HG03060 (cell line): ENCODE measurements around the gene SLC17A6.

Experiments used
- ATAC-seq: cut with Tn5 transposase; IDR thresholded peaks from one replicate; pipeline ENCODE4 v1.9.1; 2021; ENCODE audit warnings: low read depth, moderate number of reproducible peaks; ENCODE audit not compliant: unreplicated experiment

Gene SLC17A6

DNA sequence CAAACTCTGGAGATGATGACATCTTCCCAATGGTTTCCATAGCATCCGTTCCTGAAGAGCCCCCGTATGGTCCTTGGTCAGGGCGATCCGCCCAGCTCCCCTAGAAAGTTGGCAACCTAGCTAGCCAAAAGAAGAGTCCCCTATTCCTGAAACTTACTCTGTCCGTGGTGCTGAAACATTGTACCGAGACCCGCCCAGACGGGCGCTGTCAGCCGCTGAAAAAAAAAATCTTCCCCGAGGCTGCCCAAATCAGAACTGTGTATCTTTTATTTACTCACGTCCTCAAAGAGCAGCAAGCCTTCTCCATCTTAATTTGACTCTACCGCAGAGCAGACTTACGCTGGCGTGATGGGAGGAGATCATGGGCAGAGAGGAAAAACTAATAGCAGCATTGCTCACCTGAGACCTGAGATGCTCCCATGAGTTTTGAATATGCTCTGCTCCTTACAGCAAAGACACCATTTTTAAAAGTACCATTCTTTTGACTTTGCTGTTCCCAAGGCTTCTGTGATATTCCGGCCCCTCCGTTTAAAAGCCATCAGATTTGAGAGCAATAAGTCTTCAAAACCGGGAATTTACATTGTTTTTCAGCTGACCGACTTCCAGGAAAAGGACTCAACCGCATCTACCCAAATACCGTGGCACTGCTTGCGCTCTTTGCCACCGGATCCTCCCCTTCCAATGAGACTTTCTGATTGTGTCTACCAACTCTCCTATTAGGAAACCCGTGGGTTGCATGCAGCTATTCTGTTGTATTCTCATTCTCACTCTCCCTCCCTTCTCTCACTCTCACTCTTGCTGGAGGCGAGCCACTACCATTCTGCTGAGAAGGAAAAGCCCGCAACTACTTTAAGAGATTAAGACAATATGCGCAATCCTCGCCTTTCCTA lies at the start of gene SLC17A6:
TSS of gene SLC17A6 (plus strand) at position 786 of the 890 bp plus-strand sequence. CDS start 153 bp downstream, outside the sequence.
- no peak for ATAC-seq

DNA sequence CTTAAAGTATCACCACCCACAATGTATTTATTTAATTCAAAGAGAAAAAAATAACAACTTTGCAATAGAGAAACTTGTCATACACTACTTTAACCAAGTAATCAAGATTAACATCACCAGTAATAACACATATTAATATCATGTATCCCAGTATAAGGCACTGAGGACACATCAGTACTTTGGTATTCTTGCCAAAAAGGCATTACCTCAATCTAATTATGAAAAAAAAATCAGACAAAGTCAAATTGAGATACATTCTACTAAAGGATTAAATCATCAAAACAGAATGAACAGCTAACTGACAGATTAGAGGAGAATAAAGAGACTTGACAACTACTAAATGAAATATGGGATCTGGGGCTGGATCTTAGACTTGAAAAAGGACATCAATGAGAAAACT lies 35.8 kb upstream of the SLC17A6 start:
- no peak for ATAC-seq

DNA sequence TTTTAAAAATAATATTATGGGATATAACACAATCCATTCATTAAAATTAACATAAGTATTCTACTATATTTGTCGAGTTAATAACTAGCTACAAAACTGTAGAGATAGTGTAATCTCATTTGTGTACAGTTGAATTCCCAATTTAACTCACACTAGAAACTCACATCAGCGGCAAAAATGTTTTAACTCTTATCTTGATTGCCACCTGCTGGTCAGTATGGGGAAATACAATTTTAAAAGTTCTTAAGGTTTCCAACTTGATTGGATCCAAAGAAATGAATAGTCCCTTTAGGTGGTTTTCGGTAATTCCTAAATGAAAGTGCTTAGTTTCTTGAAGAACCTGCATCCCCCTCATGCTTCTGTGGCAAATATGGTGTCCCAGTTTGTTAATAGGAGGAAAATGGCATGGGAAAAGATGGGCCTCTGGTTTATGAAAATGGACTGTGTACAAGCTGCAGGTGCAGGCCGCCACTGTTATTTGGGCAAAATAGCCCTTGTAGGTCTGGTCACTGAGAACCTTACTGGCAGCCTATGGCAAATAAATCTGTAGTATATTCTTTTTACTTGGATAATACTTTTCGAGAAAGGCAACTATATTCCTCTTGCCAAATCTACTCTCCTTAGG lies 33.7 kb upstream of the SLC17A6 start:
- peak; percentile 60 for ATAC-seq

DNA sequence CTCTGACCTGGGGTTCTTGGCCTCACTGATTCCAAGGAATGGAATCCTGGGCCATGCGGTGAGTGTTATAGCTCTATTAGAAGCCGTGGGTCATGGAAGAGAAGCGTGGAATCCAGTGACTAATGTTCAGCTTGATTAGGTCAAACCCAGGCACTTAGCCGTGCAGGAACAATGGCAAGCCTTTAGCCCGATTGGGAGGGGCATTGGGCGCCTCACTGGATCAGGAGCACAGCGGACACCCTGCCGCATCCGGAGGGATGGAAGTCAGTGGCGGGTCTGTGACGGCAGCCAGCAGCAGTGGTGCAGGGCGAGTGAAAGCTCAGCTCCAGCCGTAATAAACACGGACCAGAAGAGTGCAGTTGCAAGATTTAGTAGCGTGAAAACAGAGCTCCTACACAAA lies 20.5 kb upstream of the SLC17A6 start:
- no peak for ATAC-seq

DNA sequence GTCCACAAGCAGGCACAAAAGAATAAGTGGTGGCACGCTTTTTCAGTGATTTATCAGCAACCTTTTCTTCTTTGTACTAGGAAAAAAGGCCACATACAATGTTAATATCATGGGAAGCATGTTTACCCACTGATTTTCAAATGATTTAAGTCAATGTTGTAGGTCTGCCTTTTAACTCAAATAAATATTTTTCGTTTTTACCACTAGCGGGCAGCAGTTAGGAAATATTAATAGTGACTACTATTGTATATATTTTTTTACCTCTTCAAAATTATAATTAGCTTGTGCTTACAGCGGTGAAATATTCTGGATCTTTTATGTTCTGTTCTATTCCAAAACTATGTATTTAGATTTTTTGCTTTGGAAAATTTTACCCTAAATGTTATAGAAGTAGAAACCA lies 6.4 kb upstream of the SLC17A6 start:
- no peak for ATAC-seq

DNA sequence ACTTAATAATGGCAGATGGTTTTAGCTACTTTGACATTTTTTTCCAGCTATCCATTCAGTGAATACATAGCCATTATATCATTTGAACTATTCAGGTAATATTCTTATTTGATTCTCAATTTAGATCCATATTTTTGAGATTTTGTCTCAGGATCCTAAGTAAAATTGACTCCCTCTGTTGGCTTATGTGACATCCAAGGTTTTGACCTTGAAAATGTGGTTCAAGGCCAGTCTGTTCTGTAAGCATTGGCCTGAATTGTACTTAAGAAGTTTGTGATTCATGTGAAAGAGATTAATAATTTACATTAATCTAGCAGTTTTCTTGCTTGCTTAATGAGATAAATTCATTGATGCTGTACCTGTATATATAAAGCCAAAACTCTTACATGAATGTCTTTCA lies 1.6 kb upstream of the SLC17A6 start:
- ATAC-seq = no peak

DNA sequence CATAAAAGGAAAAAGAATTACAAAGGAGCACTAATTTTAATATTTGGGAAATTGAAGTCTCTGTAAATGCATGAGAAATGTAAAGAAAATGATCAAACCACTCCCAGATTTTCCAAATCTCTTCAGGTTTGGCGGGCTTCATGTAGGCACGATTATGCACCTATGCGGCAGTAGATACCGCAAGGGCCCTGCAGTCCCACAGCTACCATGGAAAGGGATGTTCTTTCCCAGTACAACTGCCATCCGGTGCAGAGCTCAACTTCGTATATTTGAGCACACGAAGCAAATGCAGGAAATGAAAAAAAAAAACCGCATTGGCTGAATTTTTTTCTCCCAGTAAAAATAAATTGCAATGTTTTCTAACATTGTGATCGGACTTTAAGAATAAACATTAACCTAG lies 1.4 kb downstream of the SLC17A6 start:
- ATAC-seq = no peak

DNA sequence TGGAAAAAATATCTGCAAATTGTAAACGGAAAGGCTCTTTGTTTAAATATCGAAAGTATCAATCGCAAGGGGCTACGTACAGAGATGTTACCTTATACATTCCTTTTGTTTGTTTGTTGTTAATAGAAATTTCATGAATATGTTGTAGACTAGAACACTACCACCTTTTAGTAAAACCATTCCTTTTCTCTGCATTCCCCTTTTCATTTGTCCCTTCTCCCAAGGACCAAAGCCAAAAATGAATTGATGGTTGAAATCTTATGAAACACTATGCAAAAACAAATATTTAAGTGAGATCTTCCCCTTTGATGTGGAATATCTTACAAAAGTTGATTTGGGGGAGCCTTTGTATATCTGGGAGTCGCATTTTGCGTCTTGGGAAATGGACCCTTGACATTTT lies 2.1 kb downstream of the SLC17A6 start:
- no peak for ATAC-seq

DNA sequence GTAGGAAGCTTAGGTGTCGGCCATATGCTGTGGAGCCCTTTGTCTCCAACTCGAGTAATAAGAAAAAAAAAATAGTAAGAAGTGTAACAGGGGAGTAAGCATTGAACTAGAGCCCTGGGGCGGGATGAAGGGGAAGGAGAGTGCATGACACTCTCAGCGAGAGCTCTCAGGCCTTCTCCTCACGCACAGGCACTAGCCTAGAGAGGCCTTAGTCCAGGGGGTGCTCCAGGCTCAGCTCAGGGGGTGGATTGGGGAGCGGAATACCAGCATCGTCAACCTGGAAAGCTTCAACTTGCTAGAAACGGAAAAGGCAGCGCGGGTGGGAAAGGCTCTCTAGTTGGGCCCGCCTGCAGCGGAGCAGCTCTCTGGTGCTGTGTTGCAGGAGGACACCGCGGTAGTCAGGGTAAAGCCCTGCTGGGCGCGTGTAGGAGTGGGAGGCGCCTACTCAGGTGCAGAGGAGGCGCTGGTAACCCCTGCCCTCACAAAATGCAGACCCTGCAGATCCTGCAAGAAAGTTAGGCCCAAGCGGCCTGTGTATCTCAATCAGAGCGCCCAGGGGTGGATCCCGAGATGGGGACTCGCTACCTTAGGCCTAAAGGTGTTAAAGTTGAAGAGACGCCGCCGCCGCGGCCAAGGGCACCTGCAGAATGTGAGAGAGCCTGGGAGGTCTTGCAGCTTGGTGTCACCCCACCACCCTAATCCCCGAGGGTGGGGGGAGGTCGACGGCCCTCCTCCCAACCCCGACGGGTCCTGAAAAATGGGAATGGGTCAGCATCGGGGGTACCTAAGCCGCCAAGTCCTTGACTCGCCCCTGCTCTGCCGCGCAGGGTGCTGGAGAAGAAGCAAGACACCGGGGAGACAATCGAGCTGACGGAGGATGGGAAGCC lies 2.8 kb downstream of the SLC17A6 start:
- no peak for ATAC-seq

DNA sequence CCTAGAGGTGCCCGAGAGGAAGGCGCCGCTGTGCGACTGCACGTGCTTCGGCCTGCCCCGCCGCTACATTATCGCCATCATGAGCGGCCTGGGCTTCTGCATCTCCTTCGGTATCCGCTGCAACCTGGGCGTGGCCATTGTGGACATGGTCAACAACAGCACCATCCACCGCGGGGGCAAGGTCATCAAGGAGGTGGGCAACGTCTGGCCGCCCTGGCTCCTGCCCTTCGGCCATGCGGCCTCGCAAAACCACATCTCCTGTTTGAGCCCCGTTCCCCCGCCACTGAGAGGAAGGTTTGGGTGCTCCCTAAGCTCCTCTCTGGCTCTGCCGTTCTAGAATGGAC lies 3.4 kb downstream of the SLC17A6 start:
- no peak for ATAC-seq

DNA sequence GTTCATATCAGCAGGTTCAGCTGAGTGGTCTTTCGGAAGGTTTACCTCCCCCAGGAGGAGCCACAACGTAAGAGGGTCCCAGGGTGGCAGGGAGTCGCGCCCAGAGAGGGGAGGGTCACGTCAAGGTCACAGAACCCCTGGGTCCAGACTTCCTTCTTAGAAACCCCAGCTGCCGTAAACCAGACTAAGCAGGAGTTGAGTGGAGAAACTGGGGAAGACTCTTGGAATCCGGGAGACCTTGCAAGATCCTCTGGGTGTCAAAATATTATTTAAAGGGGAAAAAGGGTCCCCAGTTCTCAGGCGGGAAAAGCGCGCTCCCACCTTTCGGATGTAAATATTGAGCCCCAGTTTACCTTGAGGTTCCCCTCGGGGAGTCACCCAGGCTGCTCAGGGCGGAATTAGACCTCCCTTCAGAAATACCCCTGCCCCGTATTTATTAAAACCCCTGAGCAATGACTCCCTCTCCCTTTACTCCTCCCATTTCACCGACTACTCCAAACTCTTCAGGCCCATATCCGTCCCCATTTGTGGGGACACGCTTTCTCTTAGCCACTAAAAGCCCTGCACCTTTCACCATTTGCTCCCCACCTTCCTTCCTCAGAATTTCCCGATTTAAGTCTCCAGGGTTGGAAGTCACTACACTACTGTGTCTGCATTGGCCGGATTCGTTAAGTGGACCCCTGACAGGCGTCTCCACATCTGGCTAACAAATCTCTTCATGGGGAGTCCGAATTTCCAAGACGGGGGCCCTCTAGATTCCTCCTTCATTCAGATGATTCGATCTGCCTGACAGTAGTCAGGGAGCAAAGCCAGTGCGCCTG lies 4.2 kb downstream of the SLC17A6 start:
- ATAC-seq = no peak

DNA sequence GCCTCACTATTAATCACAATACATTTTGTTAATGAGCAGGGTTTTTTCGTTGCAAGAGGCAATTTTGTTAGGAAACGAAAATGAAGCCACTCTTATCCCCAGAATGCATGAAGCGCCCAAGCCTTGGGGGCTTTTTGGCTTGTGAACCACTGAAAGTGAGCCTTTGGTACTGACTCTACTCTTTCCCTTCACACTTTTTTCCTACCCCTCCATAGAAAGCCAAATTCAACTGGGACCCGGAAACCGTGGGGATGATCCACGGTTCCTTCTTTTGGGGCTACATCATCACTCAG lies 4.8 kb downstream of the SLC17A6 start:
- ATAC-seq = no peak

DNA sequence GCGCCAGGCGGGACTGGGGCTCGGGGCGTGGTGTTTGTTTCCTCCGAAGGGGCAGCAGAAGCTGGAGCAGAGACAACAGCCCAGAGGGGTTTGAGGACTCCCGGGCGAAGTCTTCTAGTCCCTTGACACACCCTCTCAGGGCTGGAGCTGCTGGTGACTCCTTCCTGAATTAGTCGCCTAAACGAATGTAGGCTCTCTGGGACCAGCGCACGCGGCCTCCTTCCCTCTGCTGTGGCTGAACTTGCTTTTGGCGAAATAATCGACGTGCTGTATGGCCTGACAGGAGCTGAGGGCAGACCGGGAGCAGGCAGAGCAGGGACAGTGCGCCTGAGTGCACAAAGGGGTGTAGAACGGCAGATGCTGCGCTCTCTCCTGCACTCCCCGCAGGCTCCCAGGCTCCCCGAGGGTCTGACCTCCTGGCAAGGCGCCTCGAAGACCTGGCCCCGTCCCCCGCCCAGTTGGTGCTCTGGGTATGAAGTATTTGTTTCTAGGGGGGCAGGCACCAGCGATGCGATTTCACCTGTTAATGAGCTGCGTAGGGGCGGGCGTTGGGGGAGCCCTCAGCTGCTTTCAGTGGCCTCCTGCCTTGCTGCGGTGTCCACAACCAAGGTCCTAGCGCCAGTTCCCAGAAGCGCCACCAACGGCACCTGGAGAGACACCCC lies 5.3 kb downstream of the SLC17A6 start:
- ATAC-seq = no peak

DNA sequence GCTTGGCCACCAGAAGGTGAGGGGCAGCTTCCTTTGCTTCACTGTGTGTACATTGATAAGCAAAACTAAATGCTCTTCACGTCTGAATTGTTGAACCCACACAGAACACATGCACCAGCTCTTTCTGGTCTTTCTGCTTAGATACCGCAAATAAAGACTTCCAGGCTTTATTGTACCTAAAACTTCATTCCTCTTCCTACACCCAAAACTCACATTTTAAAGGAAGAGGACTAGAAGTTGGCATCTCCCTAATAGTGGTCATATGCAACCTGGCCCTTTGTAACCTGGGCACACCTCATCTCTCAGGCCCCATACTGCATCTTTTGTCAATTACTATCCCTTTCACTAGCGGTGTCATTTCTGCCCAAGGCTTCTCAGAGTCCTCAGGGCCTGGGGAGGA lies 5.9 kb downstream of the SLC17A6 start:
- ATAC-seq = no peak

DNA sequence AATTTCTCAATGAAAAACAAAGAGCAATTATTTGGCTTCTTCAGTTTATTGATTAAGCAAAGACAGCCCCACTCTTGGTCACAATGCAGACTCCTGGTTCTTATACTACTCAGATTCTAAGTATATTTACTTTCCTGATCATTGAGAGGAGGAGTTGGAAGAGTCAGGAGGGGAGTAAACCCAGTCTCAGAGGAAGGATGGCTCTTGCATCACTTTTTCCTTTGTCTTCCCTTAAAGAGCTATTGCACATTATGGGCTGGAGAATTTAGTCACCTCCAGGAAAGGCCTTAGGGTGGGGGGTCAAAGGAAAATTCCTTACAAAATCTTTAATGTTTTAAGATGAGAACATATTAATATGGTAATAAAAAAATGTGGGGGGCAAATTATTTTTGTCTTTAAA lies 8.1 kb downstream of the SLC17A6 start:
- ATAC-seq = no peak

DNA sequence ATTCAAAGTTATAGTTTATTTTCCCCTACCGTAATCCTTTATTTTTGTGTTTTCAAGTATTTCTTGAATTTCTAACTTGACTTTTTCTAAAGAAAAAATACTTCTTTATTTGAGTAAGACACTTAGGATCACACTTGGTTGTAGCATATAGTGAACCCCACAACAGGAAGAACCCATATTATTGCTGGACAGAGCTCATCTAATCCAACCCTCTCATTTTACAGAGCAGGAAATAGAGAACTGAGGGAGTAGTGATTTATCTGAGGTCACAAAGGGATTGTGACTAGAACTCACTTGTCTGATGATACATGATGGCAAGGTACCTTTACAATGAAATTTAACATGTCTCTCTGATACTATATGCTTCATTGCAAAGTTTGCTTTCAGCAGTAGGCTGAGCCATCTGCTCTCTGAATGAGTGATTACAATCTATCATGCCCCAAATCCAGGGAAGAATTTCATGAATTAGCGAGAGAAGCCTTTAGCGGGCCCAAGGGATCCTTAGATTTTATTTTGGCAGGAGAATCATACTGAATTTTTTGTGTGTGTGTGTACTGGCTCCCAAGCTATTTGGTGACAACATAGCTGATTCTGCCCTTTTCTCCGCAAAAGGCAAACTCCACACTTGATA lies 9.8 kb downstream of the SLC17A6 start:
- ATAC-seq = no peak

DNA sequence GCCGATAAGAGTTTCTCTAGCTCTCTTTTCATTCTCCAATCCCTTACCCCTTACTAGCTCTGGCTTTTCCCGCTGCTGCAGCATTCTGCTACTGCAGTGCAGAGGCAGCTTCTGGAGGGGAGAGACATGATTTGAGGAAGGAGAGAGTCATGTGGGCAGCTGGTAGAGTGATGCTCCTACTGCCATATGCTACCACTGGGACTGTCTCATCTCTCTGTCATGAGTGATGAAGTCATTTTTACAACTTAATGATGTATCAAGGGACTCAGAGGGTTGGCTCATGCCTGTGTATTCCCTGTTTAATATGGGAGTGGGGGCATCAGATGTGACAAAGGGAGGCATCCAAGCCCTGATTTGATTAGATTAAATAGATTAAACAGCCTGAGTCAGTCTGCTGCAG lies 11.3 kb downstream of the SLC17A6 start:
- ATAC-seq = no peak

DNA sequence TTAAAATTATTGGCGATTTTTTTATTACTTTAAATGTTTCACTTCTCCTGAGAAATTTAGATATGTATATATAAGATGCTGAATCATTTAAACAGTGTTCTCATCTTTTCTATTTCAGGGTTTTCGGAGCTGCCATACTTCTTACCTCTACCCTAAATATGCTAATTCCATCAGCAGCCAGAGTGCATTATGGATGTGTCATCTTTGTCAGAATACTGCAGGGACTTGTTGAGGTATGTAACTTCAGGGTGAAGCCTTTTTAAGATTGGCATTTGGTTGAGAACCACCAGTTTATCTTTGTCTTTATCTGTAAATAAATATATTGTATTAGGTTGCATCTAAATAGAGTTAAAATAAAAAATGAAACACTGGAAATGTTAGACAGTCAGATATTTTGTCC lies 21.1 kb downstream of the SLC17A6 start:
- ATAC-seq = no peak

DNA sequence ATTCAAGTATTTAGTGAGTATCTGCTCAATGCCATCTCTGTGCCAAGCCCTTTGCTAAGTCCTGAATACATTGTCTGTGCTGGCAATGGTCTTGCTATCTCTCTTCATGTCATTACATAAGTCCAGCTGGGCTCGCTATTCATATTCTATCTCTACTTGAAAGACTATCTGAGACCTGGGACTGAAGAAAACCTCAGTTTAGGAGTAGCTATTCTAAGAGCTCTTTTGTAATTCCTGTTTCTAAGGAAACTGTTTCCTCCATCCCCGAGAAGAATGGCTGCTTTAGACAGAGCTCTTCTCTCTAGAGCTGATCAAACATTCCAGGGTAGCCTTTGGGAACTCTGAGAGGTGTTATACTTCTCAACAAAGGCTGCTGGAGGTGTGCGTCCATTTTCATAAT lies 33.0 kb downstream of the SLC17A6 start:
- ATAC-seq = no peak

DNA sequence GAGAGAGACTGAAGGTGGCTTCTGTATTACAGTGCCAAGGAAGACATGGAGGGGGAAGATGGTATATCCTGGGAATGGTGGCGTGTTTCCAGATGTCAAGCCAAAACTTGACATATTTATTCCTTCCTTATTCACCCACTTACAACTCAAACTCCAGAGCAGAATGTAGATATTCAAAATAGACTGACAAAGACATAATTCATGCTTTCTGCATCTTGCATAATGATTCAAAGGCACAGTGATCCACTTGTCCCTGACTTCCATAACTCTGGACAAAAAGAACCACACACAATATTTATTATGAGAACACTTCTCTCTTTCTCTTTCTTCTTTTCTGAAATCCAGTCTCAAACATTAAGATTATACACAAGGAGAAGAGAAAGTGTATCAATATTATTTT lies 48.9 kb downstream of the SLC17A6 start:
- no peak for ATAC-seq
